ENCODE measurements around the gene CFAP299. TPM values are rescaled to one million over a fixed set of nuclear protein-coding genes. Genes with fewer than 3 reads are reported as not detected.
A peak's percentile ranks its signal among the peaks of the same experiment; 100 is the strongest.
"Not testable (repeated sequence)": the region's sequence is repeated elsewhere in the genome, so short reads cannot be mapped to it uniquely, and the experiment has no call there.

Gene CFAP299
- polyA plus RNA-seq, 6 donors from 2014 or later: not detected

DNA sequence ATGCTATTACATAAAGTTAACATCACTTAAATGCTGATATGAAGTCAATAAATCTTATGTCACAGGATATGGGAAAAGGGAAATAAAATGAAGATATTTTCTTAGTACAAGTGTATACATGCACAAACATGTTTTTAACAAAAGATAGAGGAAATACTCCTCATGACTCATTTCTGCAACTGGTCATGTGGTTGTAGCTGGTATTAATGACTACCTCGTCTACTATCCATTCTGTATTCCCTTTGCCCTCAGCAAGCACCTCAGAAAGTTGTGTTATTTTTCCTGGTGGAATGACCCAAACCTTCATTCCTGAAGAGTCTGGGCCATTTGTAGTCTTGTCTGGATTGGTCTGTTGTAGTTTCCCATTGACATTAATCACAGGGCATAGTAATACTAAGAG is 458.1 kb downstream of the CFAP299 start:
- not testable (repeated sequence) for H3K27me3 Mint-ChIP-seq; H3K36me3 Mint-ChIP-seq; H3K27ac Mint-ChIP-seq; H3K4me3 Mint-ChIP-seq; H3K4me1 Mint-ChIP-seq; ATAC-seq (ENCODE audit: low read depth in 2 of 2); DNase-seq
- H3K9me3 Mint-ChIP-seq: peaks cover 0 to 19% (median 10%) of the 10 kb centered on the region in 7 donors

DNA sequence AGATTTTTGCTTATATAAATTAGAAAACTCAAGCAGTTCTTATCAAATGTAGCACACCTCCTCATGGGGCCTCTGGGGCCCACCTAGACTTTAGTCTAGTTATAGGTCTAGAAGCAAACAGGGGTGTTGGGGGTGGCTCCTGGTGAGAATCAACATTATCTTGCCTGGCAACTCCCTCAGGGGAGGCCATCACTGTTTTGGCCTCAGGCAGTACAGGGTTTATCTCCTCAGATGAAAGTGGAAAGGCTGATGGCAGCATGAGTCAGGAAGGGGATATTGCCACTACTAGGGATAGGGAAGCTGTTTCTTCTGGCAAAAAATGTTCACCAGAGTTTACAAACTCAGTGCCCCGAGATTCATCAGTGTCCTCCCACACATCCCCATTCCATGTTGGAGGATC is 462.6 kb downstream of the CFAP299 start:
- H3K27me3 Mint-ChIP-seq: no peaks in the 10 kb centered on the region
- no peaks in the 10 kb centered on the region for H3K36me3 Mint-ChIP-seq
- no peak overlapping the region for H3K27ac Mint-ChIP-seq
- peaks cover 0 to 19% (median 10%) of the 10 kb centered on the region in 7 donors for H3K9me3 Mint-ChIP-seq
- H3K4me3 Mint-ChIP-seq: no peak overlapping the region
- ATAC-seq (ENCODE audit: low read depth in 2 of 2): no peak
- DNase-seq: no peak
- no peaks in the 10 kb centered on the region for H3K4me1 Mint-ChIP-seq

DNA sequence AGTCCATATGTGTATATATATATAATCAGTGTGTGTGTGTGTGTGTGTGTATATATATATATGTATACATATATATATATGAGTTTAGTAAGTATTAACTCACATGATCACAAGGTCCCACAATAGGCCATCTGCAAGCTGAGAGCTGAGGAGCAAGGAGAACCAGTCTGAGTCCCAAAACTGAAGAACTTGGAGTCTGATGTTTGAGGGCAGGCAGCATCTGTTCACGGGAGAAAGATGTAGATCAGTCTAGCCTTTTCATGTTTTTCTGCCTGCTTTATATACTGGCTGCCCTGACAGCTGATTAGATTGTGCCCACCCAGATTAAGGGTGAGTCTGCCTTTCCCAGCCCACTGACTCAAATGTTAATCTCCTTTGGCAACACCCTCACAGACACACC is 465.2 kb downstream of the CFAP299 start:
- H3K36me3 Mint-ChIP-seq; DNase-seq; ATAC-seq (ENCODE audit: low read depth in 2 of 2); H3K27me3 Mint-ChIP-seq; H3K4me3 Mint-ChIP-seq; H3K4me1 Mint-ChIP-seq; H3K27ac Mint-ChIP-seq: not testable (repeated sequence)
- H3K9me3 Mint-ChIP-seq: peaks cover 0 to 19% (median 7%) of the 10 kb centered on the region in 7 donors

DNA sequence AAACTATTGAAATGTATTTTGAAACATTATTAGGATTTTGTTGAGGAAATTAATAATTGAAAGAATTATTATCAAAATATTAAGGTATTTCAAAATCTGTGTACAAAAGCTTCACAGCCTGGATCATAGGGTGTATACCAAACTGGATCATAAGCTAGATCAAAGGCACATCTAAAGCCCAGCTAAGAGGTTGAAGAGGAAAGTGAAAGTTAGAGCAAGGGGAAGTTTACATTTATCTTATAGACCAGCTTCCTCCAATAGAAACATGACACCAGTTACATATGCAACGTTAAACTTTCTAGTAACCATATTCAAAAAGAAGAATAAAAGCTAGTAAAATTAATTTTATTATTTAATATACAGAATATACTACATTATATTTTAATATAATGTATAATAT is 467.8 kb downstream of the CFAP299 start:
- Mint-ChIP-seq H3K27ac (no peak overlapping the region), H3K27me3 (no peaks in the 10 kb centered on the region), H3K36me3 (no peaks in the 10 kb centered on the region), H3K4me1 (no peaks in the 10 kb centered on the region), H3K9me3 (peaks cover 0 to 1% (median 0%) of the 10 kb centered on the region in 7 donors), H3K4me3 (no peak overlapping the region)
- DNase-seq: no peak
- ATAC-seq (ENCODE audit: low read depth in 2 of 2): no peak

DNA sequence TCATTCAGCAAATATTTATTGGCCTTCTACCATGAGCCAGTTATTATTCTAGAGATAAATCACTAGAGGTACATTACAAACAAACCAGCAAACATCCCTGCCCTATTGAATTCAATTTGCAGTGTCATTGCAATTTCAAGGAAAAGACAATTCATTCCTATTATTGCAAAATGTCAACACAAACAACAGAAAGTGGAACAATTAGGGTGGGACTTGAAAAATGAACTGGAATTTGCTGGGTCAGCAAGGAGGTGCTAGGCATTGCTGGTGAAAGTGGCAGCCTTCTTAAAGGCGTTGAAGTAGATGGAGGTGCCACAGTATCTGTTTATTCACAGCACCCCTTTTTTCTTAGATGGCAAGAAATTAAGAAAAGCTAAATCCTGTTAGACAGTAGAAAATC is 470.9 kb downstream of the CFAP299 start:
- H3K4me3 Mint-ChIP-seq: no peak overlapping the region
- H3K9me3 Mint-ChIP-seq: no peaks in the 10 kb centered on the region
- no peaks in the 10 kb centered on the region for H3K36me3 Mint-ChIP-seq
- no peak overlapping the region for H3K27ac Mint-ChIP-seq
- ATAC-seq (ENCODE audit: low read depth in 2 of 2): no peak
- peaks cover 0 to 2% (median 0%) of the 10 kb centered on the region in 3 donors for H3K4me1 Mint-ChIP-seq
- no peaks in the 10 kb centered on the region for H3K27me3 Mint-ChIP-seq
- no peak for DNase-seq

DNA sequence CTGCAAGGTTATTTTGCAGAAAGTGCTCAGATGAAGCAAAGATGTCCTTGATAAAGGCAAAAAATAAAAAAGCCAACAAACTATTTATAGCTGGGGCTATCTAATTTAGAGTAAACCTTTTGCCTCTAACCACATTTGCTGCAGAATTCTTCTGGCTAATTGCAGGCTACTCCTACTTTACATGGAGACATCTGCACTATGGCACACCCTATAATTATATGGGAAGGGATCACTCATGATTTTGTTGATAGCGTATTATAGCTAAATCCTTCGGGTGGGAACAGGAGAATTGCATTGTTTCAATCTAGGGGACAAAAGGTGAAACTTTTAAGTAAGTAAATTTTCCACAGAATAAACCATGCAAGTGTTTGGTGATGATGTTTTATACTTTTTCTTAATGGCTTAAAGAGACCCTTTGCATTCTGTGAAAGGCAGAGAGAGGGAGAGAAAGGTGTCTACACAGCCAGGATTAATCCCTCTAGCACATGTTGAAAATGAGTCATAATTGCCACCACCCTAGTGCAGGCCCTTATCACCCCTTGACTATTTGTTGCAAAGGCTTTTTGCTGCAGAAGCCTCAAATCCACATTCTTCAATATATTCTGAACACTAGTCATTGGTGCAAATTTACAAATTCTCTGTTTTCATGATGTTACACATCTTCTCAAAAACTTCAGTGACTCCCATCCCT is 473.7 kb downstream of the CFAP299 start:
- no peak overlapping the region for H3K4me3 Mint-ChIP-seq
- no peaks in the 10 kb centered on the region for H3K9me3 Mint-ChIP-seq
- no peaks in the 10 kb centered on the region for H3K27me3 Mint-ChIP-seq
- no peak for DNase-seq
- H3K36me3 Mint-ChIP-seq: no peaks in the 10 kb centered on the region
- no peak for ATAC-seq (ENCODE audit: low read depth in 2 of 2)
- H3K4me1 Mint-ChIP-seq: peaks cover 0 to 4% (median 0%) of the 10 kb centered on the region in 3 donors
- H3K27ac Mint-ChIP-seq: no peak overlapping the region

DNA sequence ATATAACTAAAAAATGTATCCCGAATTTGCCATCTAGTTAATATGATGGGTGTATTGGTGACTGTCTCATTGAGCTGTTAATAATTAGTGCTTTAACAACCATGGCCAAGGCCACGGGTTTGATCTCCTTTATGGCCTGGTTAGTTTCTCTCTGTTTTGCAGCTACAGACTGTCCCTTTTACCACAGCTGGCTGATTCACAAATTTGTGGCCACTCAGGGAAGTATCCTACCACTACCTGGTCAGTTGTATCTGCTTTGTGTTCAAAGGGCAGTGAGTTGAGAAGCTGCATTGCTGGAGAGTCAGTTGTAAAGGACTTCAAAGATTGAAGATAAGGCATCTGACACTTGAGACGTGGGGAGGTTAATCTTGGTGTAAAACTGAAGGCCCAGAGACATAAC is 475.9 kb downstream of the CFAP299 start:
- H3K9me3 Mint-ChIP-seq: no peaks in the 10 kb centered on the region
- H3K4me3 Mint-ChIP-seq: no peak overlapping the region
- no peaks in the 10 kb centered on the region for H3K27me3 Mint-ChIP-seq
- no peaks in the 10 kb centered on the region for H3K36me3 Mint-ChIP-seq
- peak overlapping the region in 1 of 6 donors; percentile 11 for H3K27ac Mint-ChIP-seq
- ATAC-seq (ENCODE audit: low read depth in 2 of 2) (no peak), DNase-seq (no peak)
- H3K4me1 Mint-ChIP-seq: peaks cover 0 to 4% (median 0%) of the 10 kb centered on the region in 3 donors

DNA sequence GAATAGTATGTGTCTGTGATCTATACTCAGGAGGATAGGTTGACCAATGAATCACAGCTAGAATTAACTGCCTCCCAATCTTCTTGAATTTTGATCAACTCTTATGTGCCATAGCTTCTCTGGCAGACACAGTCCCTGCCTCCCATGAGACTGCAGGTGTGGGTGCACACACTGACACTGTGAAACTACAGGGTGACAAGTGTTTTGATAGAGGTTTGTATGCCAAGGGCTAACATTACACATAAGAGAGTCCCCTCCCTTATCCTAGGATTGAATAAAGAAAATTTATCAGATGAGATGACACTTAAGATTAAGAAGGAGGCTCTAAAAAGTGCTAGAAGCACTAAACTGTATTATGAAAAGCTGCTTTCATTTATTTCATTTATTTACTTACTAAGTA is 476.6 kb downstream of the CFAP299 start:
- Mint-ChIP-seq H3K4me3 (no peak overlapping the region), H3K9me3 (no peaks in the 10 kb centered on the region), H3K27ac (peak overlapping the region in 2 of 6 donors; percentile 36 to 60), H3K27me3 (no peaks in the 10 kb centered on the region), H3K36me3 (no peaks in the 10 kb centered on the region), H3K4me1 (peaks cover 0 to 4% (median 0%) of the 10 kb centered on the region in 3 donors)
- DNase-seq (no peak), ATAC-seq (ENCODE audit: low read depth in 2 of 2) (no peak)

DNA sequence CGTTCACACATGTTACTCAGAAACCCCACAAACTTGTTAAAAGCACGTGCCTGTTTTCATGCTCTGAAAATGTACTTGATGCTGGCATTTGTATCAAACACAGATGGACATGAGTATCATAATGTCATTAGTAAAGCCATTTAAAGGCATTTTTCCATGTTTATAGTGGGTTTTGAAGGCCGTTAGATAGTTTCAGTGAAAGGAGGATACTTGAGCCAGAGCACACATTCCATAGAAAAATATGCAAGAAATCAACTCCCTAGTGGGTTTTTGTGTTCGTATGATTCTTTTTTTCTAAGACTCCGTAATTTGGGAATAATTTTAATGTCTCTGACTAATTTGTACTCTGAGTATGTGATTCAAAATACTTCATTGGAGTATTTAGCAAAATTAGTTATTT is 478.7 kb downstream of the CFAP299 start:
- Mint-ChIP-seq H3K36me3 (no peaks in the 10 kb centered on the region), H3K9me3 (no peaks in the 10 kb centered on the region), H3K4me1 (peaks cover 0 to 4% (median 0%) of the 10 kb centered on the region in 3 donors), H3K27me3 (no peaks in the 10 kb centered on the region), H3K27ac (no peak overlapping the region), H3K4me3 (no peak overlapping the region)
- ATAC-seq (ENCODE audit: low read depth in 2 of 2) (no peak), DNase-seq (no peak)

DNA sequence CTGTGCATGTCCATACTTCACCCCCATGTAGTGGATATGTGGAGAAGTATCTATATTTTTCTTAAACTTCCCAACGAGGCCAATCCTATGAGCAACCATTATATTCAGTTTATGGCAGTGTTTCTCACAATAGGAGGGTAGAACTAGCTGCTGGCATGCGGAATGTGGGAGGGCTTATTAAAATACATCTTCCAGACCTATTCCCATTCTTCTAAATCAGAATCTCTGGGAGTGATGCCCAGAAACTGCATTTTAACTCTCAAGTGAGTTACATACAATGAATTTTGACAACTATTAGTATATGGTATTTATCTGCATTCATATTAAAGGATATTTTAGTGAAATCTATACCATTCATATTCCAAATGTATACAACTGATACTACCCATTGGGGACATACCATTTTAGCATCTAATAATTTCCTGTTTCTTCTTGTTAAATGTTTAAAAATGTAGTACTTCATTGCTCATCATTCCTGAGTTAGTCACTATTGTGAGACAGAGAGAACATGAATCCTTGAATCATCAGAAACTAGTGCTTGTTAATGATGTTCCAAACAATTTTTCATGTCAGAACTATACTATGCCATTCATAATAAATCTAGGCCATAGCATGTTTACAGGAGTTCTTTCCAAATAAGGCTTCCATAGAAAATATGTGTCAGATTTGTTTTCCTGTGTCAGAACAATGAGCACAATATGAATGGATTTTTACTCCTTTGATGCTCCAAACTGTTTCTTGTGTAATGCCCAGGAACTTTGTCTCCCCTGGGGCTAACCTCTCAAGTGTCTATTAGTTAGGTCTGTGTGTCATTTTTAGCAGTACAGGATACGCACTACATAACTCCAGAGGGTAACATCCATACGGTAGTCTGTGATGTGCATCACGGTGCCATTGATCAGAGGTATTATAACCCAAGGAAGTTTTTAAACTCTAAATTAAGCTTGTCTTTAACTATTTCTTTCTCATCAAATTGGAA is 496.1 kb downstream of the CFAP299 start:
- Mint-ChIP-seq H3K9me3 (peaks cover 0 to 2% (median 0%) of the 10 kb centered on the region in 7 donors), H3K4me1 (no peaks in the 10 kb centered on the region), H3K27ac (no peak overlapping the region), H3K36me3 (no peaks in the 10 kb centered on the region), H3K4me3 (no peak overlapping the region), H3K27me3 (no peaks in the 10 kb centered on the region)
- DNase-seq (no peak), ATAC-seq (ENCODE audit: low read depth in 2 of 2) (no peak)

DNA sequence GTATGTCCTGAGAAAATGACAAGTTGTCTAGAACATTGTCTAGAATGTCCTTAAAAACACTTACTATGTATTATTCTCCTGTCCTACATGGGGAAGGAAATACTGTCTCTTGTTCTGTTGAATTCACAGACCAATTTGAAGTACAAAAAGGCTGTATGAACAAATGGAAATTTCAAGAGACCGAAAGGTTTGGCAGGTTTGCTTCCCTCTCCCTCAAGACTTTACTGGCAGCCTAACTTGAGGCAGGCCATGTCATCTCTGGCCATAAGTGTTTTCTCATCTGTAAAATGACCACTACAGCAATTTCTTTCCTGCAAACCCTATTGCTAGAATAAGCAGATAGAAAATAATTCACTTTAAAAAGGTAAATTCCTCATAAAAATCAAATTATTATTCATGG is 503.8 kb downstream of the CFAP299 start:
- Mint-ChIP-seq H3K36me3 (peaks cover 0 to 6% of the 10 kb centered on the region in 2 donors), H3K9me3 (peaks cover 0 to 10% (median 7%) of the 10 kb centered on the region in 7 donors), H3K27ac (no peak overlapping the region), H3K4me1 (no peaks in the 10 kb centered on the region), H3K4me3 (no peak overlapping the region), H3K27me3 (no peaks in the 10 kb centered on the region)
- no peak for ATAC-seq (ENCODE audit: low read depth in 2 of 2)
- DNase-seq: no peak

DNA sequence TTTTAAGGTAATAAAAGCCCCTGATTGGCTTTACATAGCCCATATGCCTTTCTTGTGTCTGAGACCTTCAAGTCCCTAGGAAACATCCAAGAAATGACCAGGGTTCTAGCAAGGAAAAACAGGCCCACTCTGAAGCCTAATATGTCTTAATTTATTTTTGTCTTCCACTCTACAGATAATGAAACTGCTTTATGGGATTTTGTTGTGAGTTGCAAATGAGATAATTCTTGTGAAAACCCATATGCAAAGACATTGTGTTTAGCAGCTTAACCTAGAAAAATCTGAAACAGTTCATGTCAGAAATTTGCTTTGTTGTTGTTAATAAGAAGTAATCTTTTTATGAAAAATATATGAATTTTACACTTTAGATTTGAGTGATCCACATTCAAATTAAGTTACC is 504.3 kb downstream of the CFAP299 start:
- H3K27me3 Mint-ChIP-seq: no peaks in the 10 kb centered on the region
- peaks cover 0 to 10% (median 7%) of the 10 kb centered on the region in 7 donors for H3K9me3 Mint-ChIP-seq
- H3K36me3 Mint-ChIP-seq: peaks cover 0 to 6% of the 10 kb centered on the region in 2 donors
- DNase-seq: no peak
- H3K4me3 Mint-ChIP-seq: no peak overlapping the region
- ATAC-seq (ENCODE audit: low read depth in 2 of 2): no peak
- no peaks in the 10 kb centered on the region for H3K4me1 Mint-ChIP-seq
- no peak overlapping the region for H3K27ac Mint-ChIP-seq

DNA sequence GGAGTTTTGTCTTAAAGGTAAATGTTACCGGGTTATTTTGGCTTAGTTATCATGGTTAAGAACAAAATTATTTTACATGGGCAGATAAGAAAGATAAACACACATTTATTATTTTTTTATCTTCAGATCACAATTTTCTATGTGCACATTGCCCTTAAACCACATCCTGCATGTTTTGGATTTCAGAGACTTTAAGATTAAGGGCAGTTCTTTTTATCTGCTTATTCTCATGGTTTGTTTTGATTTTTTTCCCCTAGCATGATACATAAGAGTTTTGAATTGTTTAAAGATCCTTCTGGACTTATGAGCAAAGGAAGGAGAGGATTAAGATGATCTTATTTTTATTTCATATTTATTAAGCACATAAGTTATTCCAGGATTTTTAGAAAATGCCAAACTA is 504.9 kb downstream of the CFAP299 start:
- H3K36me3 Mint-ChIP-seq: peaks cover 0 to 6% of the 10 kb centered on the region in 2 donors
- ATAC-seq (ENCODE audit: low read depth in 2 of 2): no peak
- no peak for DNase-seq
- H3K9me3 Mint-ChIP-seq: peaks cover 3 to 15% (median 9%) of the 10 kb centered on the region in 7 donors
- H3K27ac Mint-ChIP-seq: peak overlapping the region in 1 of 6 donors; percentile 16
- H3K27me3 Mint-ChIP-seq: no peaks in the 10 kb centered on the region
- no peaks in the 10 kb centered on the region for H3K4me1 Mint-ChIP-seq
- no peak overlapping the region for H3K4me3 Mint-ChIP-seq

All from naive B cell (primary cell).